OCI-LY7 (cell line): ENCODE results near the gene SUSD3. TPM values are rescaled to one million over a fixed set of nuclear protein-coding genes. Genes with fewer than 3 reads are reported as not detected.

ENCODE experiments used
- BruUV-seq: library from RNA; stranded (reverse); fragments of 400-500 nt; replicated peaks from 2 replicates; lab custom pipeline; 2021; lab: Mats Ljungman, UMichigan
- CTCF ChIA-PET: fragments of 300-600 bp; sonication (Branson Sonifier 250); formaldehyde crosslinking; loops from one replicate; lab custom pipeline; 2022; ENCODE audit warnings: antibody characterized with exemption; ENCODE audit not compliant: unreplicated experiment; lab: Charles Lee
- POLR2A ChIA-PET: fragments of 300-600 bp; sonication (Branson Sonifier 250); formaldehyde crosslinking; loops from one replicate; lab custom pipeline; 2022; ENCODE audit warnings: antibody characterized with exemption; lab: Charles Lee
- DNase-seq: peaks from one replicate; pipeline ENCODE4 v3.0.0-alpha.2; 2015; ENCODE audit warnings: low spot score
- H2AFZ ChIP-seq: fragments of 200-600 bp; sonication (generic), shearing (Covaris generic); 2 replicates; pipeline ENCODE4 v1.6.1; 2014; ENCODE audit warnings: mild to moderate bottlenecking, antibody characterized with exemption, low read length, moderate library complexity
- H3K27ac ChIP-seq: fragments of 200-600 bp; sonication (generic); 2 replicates; pipeline ENCODE4 v1.5.1; 2014; ENCODE audit warnings: mixed run types, low read depth, mild to moderate bottlenecking, moderate library complexity, low read length, inconsistent platforms; ENCODE audit not compliant: poor library complexity, severe bottlenecking
- H3K36me3 ChIP-seq: fragments of 200-600 bp; sonication (generic); 2 replicates; pipeline ENCODE4 v1.6.1; 2014; ENCODE audit warnings: mild to moderate bottlenecking, antibody characterized with exemption, low read length, moderate library complexity, mixed read lengths; ENCODE audit not compliant: insufficient read depth
- H3K4me1 ChIP-seq: fragments of 200-600 bp; sonication (generic); 2 replicates; pipeline ENCODE4 v1.5.1; 2014; ENCODE audit warnings: mild to moderate bottlenecking, low read length; ENCODE audit not compliant: insufficient read depth, poor library complexity, severe bottlenecking
- H3K4me2 ChIP-seq: fragments of 200-600 bp; sonication (generic); 2 replicates; pipeline ENCODE4 v1.6.1; 2014; ENCODE audit warnings: mild to moderate bottlenecking, low read length
- H3K4me3 ChIP-seq: fragments of 200-600 bp; sonication (generic); 2 replicates; pipeline ENCODE4 v1.5.1; 2014; ENCODE audit warnings: mild to moderate bottlenecking, low read depth, low read length; ENCODE audit not compliant: poor library complexity, severe bottlenecking
- H3K79me2 ChIP-seq: fragments of 200-600 bp; sonication (generic); 2 replicates; pipeline ENCODE4 v1.6.1; 2016; ENCODE audit warnings: low read depth, mild to moderate bottlenecking, low read length, moderate library complexity, mixed read lengths; ENCODE audit not compliant: insufficient read depth
- H3K9me2 ChIP-seq: fragments of 200-600 bp; sonication (generic); 2 replicates; pipeline ENCODE4 v1.6.1; 2016; ENCODE audit warnings: mild to moderate bottlenecking, low read length, mixed read lengths; ENCODE audit not compliant: insufficient read depth
- H3K9me3 ChIP-seq: fragments of 200-600 bp; sonication (generic); 2 replicates; pipeline ENCODE4 v1.6.1; 2014; ENCODE audit warnings: mild to moderate bottlenecking, mixed run types, low read length, mixed read lengths
- H4K20me1 ChIP-seq: fragments of 200-600 bp; sonication (generic); 2 replicates; pipeline ENCODE4 v1.6.1; 2014; ENCODE audit warnings: mild to moderate bottlenecking, antibody characterized with exemption, low read length, moderate library complexity, mixed read lengths; ENCODE audit not compliant: insufficient read depth
- EZH2phosphoT487 ChIP-seq: fragments of 200-600 bp; sonication (generic); IDR thresholded peaks from 2 replicates; pipeline ENCODE4 v1.6.1; 2018; ENCODE audit warnings: low read depth, borderline replicate concordance, mild to moderate bottlenecking, mixed run types, antibody characterized with exemption, low read length, moderate library complexity, mixed read lengths
- intact Hi-C: fragments of 100-400 bp; cut with micrococcal nuclease; formaldehyde crosslinking; loops from one replicate; pipeline ENCODE4 v1.10.0; 2022; ENCODE audit not compliant: unreplicated experiment
- total RNA-seq, 2 experiments: library from RNA; depleted of rRNA in 1 of 2; stranded (reverse); fragments of >200 nt in 1 of 2; shearing (Covaris generic) in 1 of 2; gene quantifications; 2 replicates each; pipeline ENCODE4 v1.2.3, GENCODE V29; 2014 to 2022
- TF ChIP-seq, protein P1 (sequence below): fragments of 200-600 bp; sonication (generic); conservative IDR thresholded peaks from 2 replicates; pipeline ENCODE4 v1.5.1; 2014; ENCODE audit warnings: mild to moderate bottlenecking, antibody characterized with exemption, low read length, moderate library complexity, mixed read lengths

The SUSD3 gene
- total RNA-seq, 2 experiments from 2014 or later: 94.1 to 201 TPM

DNA sequence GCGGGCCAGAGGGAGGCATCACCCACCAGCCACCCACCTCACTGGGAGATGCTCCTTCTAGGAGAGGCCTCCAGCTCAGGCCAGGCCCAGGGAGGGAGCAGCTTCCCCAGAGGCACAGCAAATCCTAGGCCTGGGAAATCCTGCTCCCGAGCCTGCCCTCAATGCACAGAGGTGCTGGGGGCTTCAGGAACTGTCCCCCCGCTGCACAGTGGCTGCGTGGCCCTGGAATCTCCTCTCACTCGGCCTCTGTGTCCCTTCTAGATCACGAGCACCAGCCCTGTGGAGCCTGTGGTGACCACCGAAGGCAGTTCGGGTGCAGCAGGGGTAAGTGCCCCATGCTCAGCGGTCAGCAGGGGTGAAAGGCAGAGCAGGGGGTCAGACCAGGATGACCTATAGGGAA lies 36.4 kb upstream of the SUSD3 start:
- CTCF ChIA-PET: no interaction called here
- Histone ChIP-seq H3K4me3 (no peak overlapping the region), H3K9me3 (no peaks in the 10 kb centered on the region), H3K79me2 (no peaks in the 10 kb centered on the region), H3K4me1 (peaks cover 2% of the 10 kb centered on the region), H3K9me2 (no peaks in the 10 kb centered on the region), H2AFZ (no peak overlapping the region), H3K36me3 (0 out of 2 replicates have a peak, but pooled peaks cover 2% of the 10 kb centered on the region), H3K27ac (no peak overlapping the region), H4K20me1 (no peaks in the 10 kb centered on the region), H3K4me2 (no peak overlapping the region)
- intact Hi-C loops: no loop called here
- POLR2A ChIA-PET: no interaction called here
- DNase-seq: no peak
- no TSS peak for BruUV-seq
- TF ChIP-seq EZH2phosphoT487: no peak
- TF ChIP-seq, protein P1, sequence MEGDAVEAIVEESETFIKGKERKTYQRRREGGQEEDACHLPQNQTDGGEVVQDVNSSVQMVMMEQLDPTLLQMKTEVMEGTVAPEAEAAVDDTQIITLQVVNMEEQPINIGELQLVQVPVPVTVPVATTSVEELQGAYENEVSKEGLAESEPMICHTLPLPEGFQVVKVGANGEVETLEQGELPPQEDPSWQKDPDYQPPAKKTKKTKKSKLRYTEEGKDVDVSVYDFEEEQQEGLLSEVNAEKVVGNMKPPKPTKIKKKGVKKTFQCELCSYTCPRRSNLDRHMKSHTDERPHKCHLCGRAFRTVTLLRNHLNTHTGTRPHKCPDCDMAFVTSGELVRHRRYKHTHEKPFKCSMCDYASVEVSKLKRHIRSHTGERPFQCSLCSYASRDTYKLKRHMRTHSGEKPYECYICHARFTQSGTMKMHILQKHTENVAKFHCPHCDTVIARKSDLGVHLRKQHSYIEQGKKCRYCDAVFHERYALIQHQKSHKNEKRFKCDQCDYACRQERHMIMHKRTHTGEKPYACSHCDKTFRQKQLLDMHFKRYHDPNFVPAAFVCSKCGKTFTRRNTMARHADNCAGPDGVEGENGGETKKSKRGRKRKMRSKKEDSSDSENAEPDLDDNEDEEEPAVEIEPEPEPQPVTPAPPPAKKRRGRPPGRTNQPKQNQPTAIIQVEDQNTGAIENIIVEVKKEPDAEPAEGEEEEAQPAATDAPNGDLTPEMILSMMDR: no peak

DNA sequence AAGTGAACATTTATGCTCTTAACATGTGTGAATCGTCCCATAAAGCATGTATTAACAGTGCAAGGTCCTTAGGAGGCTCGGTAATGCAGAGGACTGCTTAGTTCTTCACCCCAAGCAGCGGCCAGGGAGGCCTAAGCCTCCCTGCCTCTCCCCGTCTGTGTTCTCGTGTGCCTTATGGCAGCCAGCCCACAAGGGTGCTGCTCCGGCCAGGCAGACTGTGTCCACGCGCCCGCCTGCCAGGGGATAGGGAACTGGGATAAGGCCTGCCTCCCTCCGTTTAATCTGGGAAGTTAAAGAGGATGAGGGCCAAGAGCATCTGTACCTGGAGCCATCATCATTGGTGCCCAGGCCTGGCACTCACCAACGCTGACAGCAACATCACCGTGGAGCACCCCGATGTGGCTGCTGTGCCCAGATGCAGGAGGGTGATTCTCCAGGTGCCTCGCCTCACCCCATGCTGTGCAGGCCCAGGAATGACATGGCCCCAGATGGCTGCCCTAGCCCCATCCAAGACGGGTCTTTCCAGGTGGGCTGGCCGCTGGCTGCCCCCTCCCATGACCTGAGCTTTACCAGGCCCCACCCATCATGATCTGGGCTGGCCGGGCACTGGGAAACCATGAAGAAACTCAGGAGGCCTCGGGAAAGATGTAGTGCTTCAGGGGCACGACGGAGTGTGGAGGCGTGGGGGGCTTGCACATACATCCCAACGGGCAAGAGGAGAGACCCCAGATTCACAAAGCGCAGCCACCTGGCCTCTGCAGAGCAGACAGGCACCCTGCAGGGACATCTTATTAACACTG lies 35.6 kb upstream of the SUSD3 start:
- POLR2A ChIA-PET: no interaction called here
- H3K4me2 ChIP-seq: no peak overlapping the region
- no peak overlapping the region for H2AFZ ChIP-seq
- H3K4me3 ChIP-seq: no peak overlapping the region
- H3K36me3 ChIP-seq: 0 out of 2 replicates have a peak, but pooled peaks cover 2% of the 10 kb centered on the region
- H4K20me1 ChIP-seq: no peaks in the 10 kb centered on the region
- peaks cover 11% of the 10 kb centered on the region for H3K4me1 ChIP-seq
- TF ChIP-seq, protein P1: no peak
- TF ChIP-seq EZH2phosphoT487: no peak
- CTCF ChIA-PET: no interaction called here
- BruUV-seq: no TSS peak
- intact Hi-C loops: no loop called here
- DNase-seq: no peak
- no peak overlapping the region for H3K27ac ChIP-seq
- H3K79me2 ChIP-seq: no peaks in the 10 kb centered on the region
- H3K9me3 ChIP-seq: no peaks in the 10 kb centered on the region
- no peaks in the 10 kb centered on the region for H3K9me2 ChIP-seq

DNA sequence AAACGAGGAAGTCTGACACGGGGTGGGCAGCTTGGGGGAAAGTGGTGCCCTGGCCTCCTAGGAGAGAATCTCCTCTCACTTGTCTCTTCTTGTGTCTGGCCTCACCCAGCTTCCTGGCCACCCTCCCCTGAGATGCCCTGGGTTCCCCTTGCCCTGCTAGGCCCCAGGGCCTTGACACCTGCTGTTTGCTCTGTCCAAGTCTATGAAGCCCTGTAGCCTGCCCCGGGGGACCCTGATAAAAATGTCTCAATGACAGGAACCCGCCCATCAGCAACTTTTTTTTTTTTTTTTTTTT lies 35.0 kb upstream of the SUSD3 start:
- ChIA-PET CTCF (no interaction called here), POLR2A (no interaction called here)
- no peak for DNase-seq
- 0 out of 2 replicates have a peak, but pooled peaks cover 2% of the 10 kb centered on the region for H3K36me3 ChIP-seq
- peaks cover 16% of the 10 kb centered on the region for H3K4me1 ChIP-seq
- H3K9me3 ChIP-seq: no peaks in the 10 kb centered on the region
- H3K4me2 ChIP-seq: no peak overlapping the region
- intact Hi-C loops: no loop called here
- TF ChIP-seq EZH2phosphoT487: no peak
- TF ChIP-seq, protein P1: no peak
- no peak overlapping the region for H2AFZ ChIP-seq
- no peaks in the 10 kb centered on the region for H3K9me2 ChIP-seq
- no peak overlapping the region for H3K4me3 ChIP-seq
- no TSS peak for BruUV-seq
- no peaks in the 10 kb centered on the region for H4K20me1 ChIP-seq
- H3K27ac ChIP-seq: no peak overlapping the region
- no peaks in the 10 kb centered on the region for H3K79me2 ChIP-seq
